HepG2 (cell line): ENCODE data around the gene DPM1. TPM values are rescaled to one million over a fixed set of nuclear protein-coding genes. Genes with fewer than 3 reads are reported as not detected.

Experiments used
- CBX1 ChIP-seq: IDR thresholded peaks from one replicate; pipeline ENCODE4 v1.6.1; 2016; ENCODE audit warnings: antibody characterized with exemption, low read depth
- CBX5 ChIP-seq: sonication (generic); formaldehyde crosslinking; IDR thresholded peaks from 2 replicates; pipeline ENCODE4 v1.4.0; 2020; ENCODE audit warnings: missing genetic modification reagents, borderline replicate concordance
- DR1 ChIP-seq: sonication (generic); formaldehyde crosslinking; IDR thresholded peaks from 2 replicates; pipeline ENCODE4 v1.8.0; 2021; ENCODE audit warnings: mild to moderate bottlenecking, missing genetic modification reagents, inconsistent platforms
- MTERF4 ChIP-seq: sonication (generic); formaldehyde crosslinking; IDR thresholded peaks from 2 replicates; pipeline ENCODE4 v1.8.0; 2023; ENCODE audit warnings: mild to moderate bottlenecking, missing genetic modification reagents
- MYPOP ChIP-seq: sonication (generic); formaldehyde crosslinking; IDR thresholded peaks from 2 replicates; pipeline ENCODE4 v1.8.1; 2023; ENCODE audit warnings: mild to moderate bottlenecking, moderate library complexity, missing genetic modification reagents
- NAIF1 ChIP-seq: sonication (generic); formaldehyde crosslinking; IDR thresholded peaks from 2 replicates; pipeline ENCODE4 v1.5.0; 2020; ENCODE audit warnings: mild to moderate bottlenecking, missing genetic modification reagents, borderline replicate concordance
- NCOA5 ChIP-seq: sonication (generic); formaldehyde crosslinking; IDR thresholded peaks from 2 replicates; pipeline ENCODE4 v1.4.0; 2020; ENCODE audit warnings: missing genetic modification reagents
- POLR2AphosphoS2 ChIP-seq: IDR thresholded peaks from 2 replicates; pipeline ENCODE4 v1.6.1; 2011; ENCODE audit warnings: low read depth, low read length, improper control_type of control experiment
- PRDM10 ChIP-seq: sonication (generic); formaldehyde crosslinking; IDR thresholded peaks from 2 replicates; pipeline ENCODE4 v1.4.0; 2020; ENCODE audit warnings: low read depth, missing genetic modification reagents
- RBM22 ChIP-seq: fragments of 200-400 bp; formaldehyde crosslinking; optimal IDR thresholded peaks from 2 replicates; pipeline ENCODE3; 2017; ENCODE audit warnings: mild to moderate bottlenecking, low read length, moderate library complexity
- SATB2 ChIP-seq: sonication (generic); formaldehyde crosslinking; IDR thresholded peaks from 2 replicates; pipeline ENCODE4 v1.5.0; 2020; ENCODE audit warnings: missing genetic modification reagents
- SP140L ChIP-seq: sonication (generic); formaldehyde crosslinking; IDR thresholded peaks from 2 replicates; pipeline ENCODE4 v1.4.0; 2020; ENCODE audit warnings: missing genetic modification reagents, borderline replicate concordance
- TBX2 ChIP-seq: sonication (generic); formaldehyde crosslinking; IDR thresholded peaks from 2 replicates; pipeline ENCODE4 v1.5.0; 2020; ENCODE audit warnings: missing genetic modification reagents, mild to moderate bottlenecking, borderline replicate concordance
- ZBTB39 ChIP-seq: sonication (generic); formaldehyde crosslinking; IDR thresholded peaks from 2 replicates; pipeline ENCODE4 v1.5.0; 2020; ENCODE audit warnings: missing genetic modification reagents
- ZNF335 ChIP-seq: sonication (generic); formaldehyde crosslinking; IDR thresholded peaks from 2 replicates; pipeline ENCODE4 v1.4.0; 2020; ENCODE audit warnings: missing genetic modification reagents
- ZNF343 ChIP-seq: sonication (generic); formaldehyde crosslinking; IDR thresholded peaks from 2 replicates; pipeline ENCODE4 v1.4.0; 2020; ENCODE audit warnings: mild to moderate bottlenecking, missing genetic modification reagents
- ZNF549 ChIP-seq: sonication (generic); formaldehyde crosslinking; IDR thresholded peaks from 2 replicates; pipeline ENCODE4 v1.5.0; 2020; ENCODE audit warnings: missing genetic modification reagents
- ZNF713 ChIP-seq: sonication (generic); formaldehyde crosslinking; IDR thresholded peaks from 2 replicates; pipeline ENCODE4 v1.4.0; 2020; ENCODE audit warnings: mild to moderate bottlenecking, missing genetic modification reagents
- ZNF747 ChIP-seq: sonication (generic); formaldehyde crosslinking; IDR thresholded peaks from 2 replicates; pipeline ENCODE4 v1.8.1; 2023; ENCODE audit warnings: missing genetic modification reagents, mild to moderate bottlenecking, borderline replicate concordance
- polyA plus RNA-seq, 8 experiments: library from polyadenylated mRNA; depleted of rRNA in 3 of 8; stranded (reverse) in 7 of 8; unstranded in 1 of 8; fragments of >200 nt; fragmentation: Illumina TruSeq in 4 of 8; extraction: Trizol in 4 of 8; gene quantifications; 2 replicates each; pipeline versions ENCODE4 v1.2.1 to v1.2.3, GENCODE V29; 2011 to 2016; ENCODE audit warnings: low read depth in 4 of 8, missing spikeins in 1 of 8, mixed read lengths in 1 of 8; ENCODE audit not compliant: insufficient read depth in 1 of 8
- total RNA-seq, 5 experiments: library from RNA; depleted of rRNA; stranded (reverse); fragments of >200 nt; fragmentation: Illumina TruSeq; extraction: Trizol; gene quantifications; 2 replicates each; pipeline ENCODE4 v1.2.3, GENCODE V29; 2016; ENCODE audit warnings: low read depth in 1 of 5

The DPM1 gene
- total and polyA plus RNA-seq, 2 of the 13 experiments (the other 11 are each of a cell fraction or from before 2014, with no cell fraction given) = 83.2 to 161 TPM

- no peak; the same call in 1 of the 2 replicates for TF ChIP-seq TBX2 (CRISPR knock-in tag)
- TF ChIP-seq RBM22 = peak; percentile 100
- TF ChIP-seq ZBTB39 (CRISPR knock-in tag) = no peak
- peak; percentile 76; the same call in 1 of the 2 replicates for TF ChIP-seq ZNF549 (CRISPR knock-in tag)
- TF ChIP-seq ZNF747 (CRISPR knock-in tag) = peak; percentile 38; the same call in 1 of the 2 replicates
- no peak for TF ChIP-seq NCOA5 (CRISPR knock-in tag)
- peak; percentile 36; the same call in 1 of the 2 replicates for TF ChIP-seq DR1 (CRISPR knock-in tag)
- TF ChIP-seq POLR2AphosphoS2 = no peak
- 0 out of 2 replicates have a peak, but pooled peaks have one; percentile 44 for TF ChIP-seq MYPOP (CRISPR knock-in tag)
- TF ChIP-seq MTERF4 (CRISPR knock-in tag) = no peak
- TF ChIP-seq ZNF713 = no peak
- TF ChIP-seq ZNF335 (CRISPR knock-in tag) = peak; percentile 68; the same call in 1 of the 2 replicates
- TF ChIP-seq SATB2 (CRISPR knock-in tag) = peak; percentile 89; the same call in 1 of the 2 replicates
- TF ChIP-seq PRDM10 = peak; percentile 100
- no peak for TF ChIP-seq CBX1
- 0 out of 2 replicates have a peak, but pooled peaks have one; percentile 17 for TF ChIP-seq SP140L (CRISPR knock-in tag)
- no peak for TF ChIP-seq NAIF1 (CRISPR knock-in tag)
- peak; percentile 93 for TF ChIP-seq ZNF343 (CRISPR knock-in tag)
- no peak; the same call in 1 of the 2 replicates for TF ChIP-seq CBX5 (CRISPR knock-in tag)
- TF ChIP-seq, all 625 proteins: peak for 306
These were observed 547 bp upstream of the DPM1 start, which contains the start of gene MOCS3 (continued) for GRCh38 chr20:50958615-50959542.
